Jurkat, Clone E6-1 (cell line): ENCODE results near the gene ATP5ME.

Source experiments
- DNase-seq: peaks from one replicate; pipeline ENCODE4 v3.0.0-alpha.2; 2011; ENCODE audit warnings: low read depth, low spot score
- H3K4me3 ChIP-seq: 2 replicates; pipeline ENCODE4 v1.5.1; 2011; ENCODE audit warnings: mild to moderate bottlenecking, low read length, control low read depth, moderate library complexity

Gene ATP5ME

DNA sequence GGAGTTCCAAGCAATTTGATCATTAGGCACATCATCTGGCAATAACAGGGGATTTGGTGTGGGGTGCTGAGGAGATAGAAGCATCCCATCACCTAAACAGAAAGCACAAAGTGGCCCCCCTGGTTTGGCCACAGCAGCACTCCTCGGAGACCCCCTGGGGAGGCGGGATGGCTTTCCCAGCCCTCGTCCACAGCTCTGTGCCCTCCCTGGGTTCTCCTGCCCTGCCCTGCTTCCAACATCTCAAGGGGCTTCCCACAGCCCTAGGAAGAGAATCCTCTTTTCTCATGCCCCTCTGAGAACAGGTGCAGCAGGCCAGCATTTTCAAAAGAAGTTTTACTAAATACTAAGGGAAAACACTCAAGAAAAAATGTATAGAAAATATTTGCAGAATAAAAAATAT lies 12.8 kb downstream of the ATP5ME start:
- H3K4me3 ChIP-seq, result no peak overlapping the region
- no peak for DNase-seq

DNA sequence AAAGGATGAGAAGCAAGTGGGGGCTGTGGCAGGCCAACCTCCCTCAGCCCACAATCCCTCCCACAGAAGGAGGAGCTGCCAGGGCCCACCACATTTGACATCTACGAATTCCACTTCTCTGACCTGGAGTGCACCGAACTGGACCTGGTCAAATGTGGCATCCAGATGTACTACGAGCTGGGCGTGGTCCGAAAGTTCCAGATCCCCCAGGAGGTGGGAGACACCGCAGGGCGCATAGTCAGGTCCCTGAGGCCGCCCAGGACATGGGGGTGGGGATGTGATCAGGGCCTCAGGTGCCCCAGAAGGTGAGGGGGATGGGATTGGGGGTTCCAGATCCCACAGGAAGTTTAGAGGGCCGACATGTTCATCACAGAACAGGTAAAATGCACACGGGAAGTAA lies 13.7 kb downstream of the ATP5ME start:
- H3K4me3 ChIP-seq, result no peak overlapping the region
- no peak for DNase-seq

DNA sequence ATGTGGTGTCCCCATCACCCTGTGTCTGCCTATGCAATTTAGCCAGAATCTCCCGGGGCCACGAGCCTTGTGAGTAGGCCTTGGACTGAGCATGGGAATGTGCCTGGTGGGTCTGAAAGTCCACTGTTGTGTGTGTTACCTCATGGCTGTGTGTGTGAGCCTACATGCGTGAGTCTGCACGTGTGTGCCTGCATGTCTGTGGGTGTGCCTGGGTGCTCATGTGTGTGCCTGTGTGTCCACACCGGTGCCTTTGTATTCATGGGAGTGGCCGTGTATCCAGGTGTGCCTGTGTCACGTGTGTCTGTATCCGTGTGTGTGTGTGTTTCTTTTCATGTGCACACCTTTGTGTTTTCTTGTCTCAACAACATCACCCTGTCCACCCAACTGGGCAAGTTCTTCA lies 14.2 kb downstream of the ATP5ME start:
- DNase-seq, result no peak
- no peak overlapping the region for H3K4me3 ChIP-seq

DNA sequence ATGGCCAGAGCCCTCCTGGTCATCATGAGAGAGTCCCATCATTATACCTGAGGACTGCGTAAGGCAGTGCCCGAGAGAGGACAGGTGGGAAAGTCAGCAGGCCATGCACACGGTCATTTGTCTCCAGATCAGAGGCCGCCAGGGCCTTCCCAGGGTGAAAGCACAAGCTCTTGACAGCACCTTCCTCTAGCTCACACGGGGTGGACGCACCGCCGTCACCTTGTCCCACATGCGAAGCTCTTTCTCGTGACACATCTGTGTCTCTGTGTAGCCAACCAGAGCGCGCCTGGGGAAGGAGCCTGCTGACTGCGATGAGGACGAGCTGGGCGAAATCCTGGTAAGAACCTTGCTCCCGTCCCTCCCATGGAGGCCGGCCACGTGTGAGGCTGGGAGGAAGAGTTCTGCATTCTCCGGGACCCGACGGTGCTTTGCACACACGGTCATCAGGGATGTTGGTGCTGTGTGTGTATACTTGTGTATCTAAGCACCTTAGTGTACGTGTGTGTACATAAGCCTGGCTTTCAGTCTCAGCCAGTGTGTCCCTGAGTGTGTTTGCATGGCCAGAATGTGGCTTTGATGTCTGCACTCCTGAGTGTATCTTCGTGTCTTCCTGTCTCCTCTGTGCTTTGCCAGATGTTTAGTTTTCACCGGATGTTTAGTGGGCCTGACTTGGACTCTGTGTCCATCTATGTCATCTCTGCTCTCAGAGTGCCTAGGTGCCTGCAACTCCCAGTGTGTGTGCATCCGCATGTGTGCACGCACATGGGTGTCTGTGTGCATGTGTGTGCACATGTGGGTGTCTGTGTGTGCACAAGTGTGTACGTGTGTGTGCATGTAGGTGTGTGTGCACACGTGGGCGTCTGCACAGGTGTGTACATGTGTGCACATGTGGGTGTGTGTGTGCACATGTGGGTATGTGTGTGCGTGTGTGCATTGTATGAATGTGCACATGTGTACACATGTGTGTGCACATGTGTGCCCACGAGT lies 15.1 kb downstream of the ATP5ME start:
- no peak for DNase-seq
- H3K4me3 ChIP-seq, result no peak overlapping the region

DNA sequence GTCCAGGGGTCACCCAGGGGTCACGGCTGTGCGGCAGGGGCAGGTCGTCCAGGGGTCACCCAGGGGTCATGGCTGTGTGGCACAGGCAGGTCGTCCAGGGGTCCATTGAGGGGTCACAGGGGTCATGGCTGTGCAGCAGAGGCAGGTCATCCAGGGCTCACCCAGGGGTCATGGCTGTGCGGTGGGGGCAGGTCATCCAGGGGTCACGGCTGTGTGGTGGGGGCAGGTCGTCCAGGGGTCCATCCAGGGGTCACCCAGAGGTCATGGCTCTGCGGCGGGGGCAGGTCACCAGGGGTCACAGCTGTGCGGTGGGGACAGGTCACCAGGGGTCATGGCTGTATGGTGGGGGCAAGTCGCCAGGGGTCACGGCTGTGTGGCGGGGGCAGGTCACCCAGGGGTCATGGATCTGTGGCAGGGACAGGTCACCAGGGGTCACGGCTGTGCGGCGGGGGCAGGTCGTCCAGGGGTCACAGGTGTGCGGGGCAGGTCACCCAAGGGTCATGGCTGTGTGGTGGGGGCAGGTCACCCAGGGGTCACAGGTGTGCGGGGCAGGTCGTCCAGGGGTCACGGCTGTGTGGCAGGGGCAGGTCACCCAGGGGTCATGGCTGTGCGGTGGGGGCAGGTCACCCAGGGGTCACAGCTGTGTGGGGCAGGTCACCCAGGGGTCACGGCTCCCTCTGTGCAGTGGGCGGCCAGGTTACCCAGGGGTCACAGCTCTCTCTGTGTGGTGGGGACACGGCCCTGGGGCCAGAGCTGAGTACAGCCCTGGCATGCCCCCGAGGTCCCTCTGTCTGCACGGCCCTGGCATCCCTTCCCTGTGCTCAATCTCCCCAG lies 16.0 kb downstream of the ATP5ME start:
- no peak for DNase-seq

DNA sequence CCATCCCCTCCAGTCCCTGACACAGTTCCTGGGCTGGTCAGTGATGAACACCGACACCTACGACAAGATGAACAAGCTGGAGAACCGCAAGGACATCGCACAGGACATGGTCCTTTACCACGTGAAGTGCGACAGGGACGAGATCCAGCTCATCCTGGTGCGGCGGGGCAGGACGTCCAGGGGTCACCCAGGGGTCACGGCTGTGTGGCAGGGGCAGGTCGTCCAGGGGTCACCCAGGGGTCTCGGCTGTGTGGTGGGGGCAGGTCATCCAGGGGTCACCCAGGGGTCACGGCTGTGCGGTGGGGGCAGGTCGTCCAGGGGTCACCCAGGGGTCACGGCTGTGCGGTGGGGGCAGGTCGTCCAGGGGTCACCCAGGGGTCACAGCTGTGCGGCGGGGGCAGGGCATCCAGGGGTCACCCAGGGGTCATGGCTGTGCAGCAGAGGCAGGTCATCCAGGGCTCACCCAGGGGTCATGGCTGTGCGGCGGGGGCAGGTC lies 16.7 kb downstream of the ATP5ME start:
- no peak for DNase-seq
- no peak overlapping the region for H3K4me3 ChIP-seq

More for the DNA sequence above, 16.0 kb downstream of the ATP5ME start:
- no peak overlapping the region for H3K4me3 ChIP-seq

DNA sequence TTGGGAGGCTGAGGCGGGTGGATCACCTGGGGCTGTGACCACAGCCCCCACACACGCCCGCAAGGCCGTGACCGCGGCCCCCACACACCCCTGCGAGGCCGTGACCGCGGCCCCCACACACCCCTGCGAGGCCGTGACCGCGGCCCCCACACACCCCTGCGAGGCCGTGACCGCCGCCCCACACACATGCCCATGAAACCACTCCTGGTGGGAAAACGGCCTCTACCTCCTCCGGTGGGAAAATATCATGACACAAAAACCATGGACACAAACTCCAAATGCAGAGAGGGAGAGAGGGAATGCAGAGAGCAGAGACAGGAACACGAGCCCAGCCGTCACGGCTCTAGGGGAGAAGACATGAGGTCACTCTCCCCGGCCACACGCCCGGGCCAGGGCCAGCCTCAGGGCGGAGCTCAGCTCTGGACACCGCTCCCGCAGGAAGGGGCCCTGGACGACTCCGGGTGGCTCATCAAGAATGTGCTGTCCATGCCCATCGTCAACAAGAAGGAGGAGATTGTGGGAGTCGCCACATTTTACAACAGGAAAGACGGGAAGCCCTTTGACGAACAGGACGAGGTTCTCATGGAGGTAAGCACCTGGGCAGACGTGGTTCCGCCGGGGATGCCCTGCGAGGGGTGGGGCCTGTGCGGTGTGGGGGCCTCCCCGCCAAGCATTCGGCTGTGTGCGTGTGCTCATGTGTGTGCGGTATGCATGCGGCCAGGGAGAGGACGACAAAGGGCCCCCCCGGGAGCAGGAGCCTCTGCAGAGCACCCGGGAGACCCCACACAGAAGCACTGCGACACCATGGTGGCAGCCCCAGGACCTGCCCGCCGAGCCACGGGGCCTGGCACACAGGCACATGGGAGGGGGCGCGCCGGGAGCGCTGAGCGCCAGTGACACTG lies 17.4 kb downstream of the ATP5ME start:
- H3K4me3 ChIP-seq, result no peak overlapping the region
- no peak for DNase-seq

DNA sequence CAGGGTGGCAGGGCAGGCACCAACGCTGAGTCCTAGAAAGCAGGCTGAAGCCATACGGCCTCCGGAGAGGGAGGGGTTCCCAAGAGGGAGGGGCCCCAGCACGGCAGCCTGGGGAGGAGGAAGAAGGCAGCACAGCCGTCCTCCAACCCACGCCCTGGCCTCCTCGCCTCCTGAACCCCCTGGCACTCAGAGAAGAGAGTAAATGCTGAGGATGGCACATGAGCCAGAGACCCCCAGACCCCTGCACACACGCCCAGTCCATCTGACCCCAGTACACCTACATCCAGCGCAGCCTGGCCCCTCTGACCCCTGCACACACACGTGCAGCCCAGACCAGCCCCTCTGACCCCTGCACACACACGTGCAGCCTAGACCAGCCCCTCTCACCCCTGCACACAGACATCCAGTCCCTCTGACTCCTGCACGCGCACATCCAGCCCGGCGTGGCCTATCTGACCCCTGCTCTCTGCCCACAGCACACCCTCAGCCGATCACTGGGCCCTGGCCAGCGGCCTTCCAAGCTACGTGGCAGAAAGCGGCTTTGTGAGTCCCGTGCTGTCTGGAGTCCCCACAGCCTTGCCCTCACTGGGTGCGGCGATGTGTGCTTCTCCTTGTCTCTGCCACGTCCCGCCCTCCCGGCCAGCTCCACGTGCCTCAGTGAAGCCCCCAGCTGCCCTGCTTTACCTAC lies 18.5 kb downstream of the ATP5ME start:
- H3K4me3 ChIP-seq, result no peak overlapping the region
- DNase-seq, result no peak

DNA sequence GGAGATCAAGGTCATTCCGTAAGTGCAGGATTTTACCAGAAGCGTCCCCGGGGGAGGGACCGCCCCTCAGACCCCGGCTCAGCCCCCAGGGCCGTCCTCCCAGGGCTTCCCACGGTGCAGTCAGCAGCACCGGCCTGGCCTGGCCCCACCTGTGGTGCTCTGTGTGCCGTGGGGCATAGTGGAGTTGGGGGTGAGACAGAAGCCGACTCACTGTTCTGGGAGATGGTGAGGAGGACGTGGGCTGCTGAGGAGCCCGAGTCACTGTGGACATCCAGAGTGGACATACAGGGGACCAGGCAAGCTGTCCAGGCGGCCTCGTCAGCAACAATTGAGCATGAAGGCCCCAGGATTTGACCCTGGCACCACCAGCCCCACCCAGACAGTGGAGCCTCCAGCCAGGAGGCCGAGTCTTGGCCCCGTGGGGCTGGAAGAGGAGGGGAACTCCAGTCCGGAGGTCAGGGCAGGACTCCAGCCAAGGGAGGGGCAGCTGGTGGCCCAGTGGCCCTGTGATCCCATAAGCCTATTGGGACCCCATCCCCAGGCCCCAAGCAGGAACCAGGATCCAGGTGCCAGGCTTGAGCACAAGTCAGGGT lies 19.1 kb downstream of the ATP5ME start:
- no peak for DNase-seq
- H3K4me3 ChIP-seq, result no peak overlapping the region

DNA sequence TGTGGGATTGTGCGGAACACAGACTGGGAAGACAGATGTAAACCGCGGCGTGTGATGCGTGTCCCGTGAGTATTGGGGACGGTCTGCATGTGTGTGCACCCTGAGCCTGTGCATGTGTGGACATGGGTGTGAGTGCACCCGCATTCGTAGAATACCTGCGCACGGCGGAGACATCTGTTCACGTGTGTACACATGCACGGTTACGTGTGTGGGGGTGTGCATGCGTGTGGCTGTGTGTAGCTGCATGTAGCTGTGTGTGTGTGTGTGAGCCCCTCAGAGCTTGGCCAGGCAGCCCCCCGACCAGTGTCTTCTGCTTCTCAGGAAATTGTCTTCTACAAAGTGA lies 19.6 kb downstream of the ATP5ME start:
- DNase-seq, result no peak
- no peak overlapping the region for H3K4me3 ChIP-seq

DNA sequence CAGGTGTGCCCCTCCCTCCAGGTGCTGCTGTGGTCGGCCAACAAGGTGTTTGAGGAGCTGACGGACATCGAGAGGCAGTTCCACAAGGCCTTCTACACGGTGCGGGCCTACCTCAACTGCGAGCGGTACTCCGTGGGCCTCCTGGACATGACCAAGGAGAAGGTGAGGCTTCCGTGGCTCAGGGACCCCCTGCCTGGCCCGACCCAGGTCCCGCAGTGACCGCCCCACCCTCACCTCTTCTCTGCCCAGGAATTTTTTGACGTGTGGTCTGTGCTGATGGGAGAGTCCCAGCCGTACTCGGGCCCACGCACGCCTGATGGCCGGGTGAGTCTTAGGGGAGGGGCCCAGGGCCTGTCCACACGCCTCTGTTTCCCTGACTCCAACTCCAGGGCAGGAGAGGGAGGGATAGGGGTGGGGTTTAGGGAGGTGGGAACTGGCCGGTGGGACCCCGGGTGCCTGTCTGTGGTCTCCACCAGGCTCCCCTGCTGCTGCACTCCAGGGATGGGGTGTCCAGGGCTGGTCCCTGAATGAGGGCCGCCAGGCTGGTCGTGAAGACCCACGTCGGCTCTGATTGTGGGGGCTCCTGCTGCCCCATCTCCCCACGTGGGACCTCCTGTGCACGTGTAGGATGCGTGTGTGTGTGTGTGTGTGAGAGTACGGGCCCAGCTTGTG lies 20.1 kb downstream of the ATP5ME start:
- DNase-seq, result no peak
- no peak overlapping the region for H3K4me3 ChIP-seq

DNA sequence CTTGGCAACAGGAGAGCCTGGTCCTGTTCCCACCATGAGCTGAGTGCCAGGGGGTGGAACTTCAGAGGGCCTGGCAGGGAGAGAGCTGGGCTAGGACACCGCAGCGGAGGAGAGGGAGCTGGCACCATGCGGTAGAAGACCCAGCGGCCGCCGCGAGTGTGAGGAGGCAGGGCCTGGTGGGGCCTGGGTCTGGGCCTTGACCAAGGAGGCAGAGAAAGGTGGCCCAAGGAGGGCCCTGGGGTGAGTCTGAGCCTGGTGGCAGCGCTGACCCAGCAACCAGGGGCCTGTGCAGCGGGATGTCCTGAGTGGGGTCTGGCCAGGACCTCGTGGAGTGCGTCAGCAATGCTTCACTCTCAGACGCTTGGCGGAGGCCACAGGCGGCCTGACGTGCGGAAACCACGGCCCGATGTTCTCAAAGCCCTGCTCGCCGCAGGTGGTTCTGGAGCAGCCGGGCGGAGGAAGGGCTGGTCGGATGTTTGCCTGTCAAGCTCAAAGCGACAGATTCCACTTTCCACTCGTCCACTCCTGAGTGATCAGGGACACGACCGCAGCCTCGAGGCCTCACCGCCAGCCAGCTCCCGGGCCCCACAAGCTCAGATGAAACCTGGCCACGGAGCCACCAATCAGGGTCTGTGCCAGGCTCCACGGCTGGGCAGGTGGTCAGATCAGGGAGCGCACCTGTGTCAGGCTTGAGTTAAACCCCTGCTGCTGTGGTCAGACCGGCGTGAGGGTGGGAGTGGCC lies 20.8 kb downstream of the ATP5ME start:
- DNase-seq, result no peak
- H3K4me3 ChIP-seq, result no peak overlapping the region

DNA sequence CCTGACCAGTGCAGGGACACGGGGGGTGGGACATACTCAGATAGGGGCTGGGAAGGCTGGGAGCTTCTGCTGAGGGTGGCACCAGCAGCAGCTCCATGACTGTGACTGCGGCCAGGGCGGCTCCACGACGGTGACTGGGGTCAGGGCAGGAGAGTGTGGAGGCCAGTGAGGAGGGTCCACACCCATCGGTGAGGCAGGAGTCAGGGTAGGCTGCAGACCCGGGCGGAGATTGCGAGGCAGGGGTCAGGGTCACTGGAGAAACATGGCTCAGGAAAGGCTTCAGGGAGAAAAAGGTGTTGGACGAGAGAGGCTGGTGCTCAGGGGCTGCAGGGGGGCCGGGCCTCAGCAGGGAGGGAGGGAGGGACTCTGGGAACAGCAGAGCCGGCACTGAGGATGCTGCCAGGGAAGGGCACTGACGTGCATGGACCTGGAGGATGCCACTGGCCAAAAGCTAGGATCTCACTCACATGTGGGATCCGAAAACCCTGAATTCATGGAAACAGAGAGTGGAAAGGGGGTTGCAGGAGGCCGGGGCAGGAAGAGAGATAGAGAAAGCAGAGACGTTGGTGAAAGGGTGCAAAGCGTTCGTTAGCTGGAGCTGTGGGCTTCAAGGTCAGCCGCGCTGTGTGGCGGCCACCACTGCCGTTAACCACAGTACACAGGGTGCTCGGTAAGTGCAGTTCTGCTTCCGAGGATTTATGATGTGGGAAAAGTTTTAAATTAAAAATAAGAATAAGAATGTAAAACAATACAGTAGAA lies 22.0 kb downstream of the ATP5ME start:
- no peak overlapping the region for H3K4me3 ChIP-seq
- no peak for DNase-seq

DNA sequence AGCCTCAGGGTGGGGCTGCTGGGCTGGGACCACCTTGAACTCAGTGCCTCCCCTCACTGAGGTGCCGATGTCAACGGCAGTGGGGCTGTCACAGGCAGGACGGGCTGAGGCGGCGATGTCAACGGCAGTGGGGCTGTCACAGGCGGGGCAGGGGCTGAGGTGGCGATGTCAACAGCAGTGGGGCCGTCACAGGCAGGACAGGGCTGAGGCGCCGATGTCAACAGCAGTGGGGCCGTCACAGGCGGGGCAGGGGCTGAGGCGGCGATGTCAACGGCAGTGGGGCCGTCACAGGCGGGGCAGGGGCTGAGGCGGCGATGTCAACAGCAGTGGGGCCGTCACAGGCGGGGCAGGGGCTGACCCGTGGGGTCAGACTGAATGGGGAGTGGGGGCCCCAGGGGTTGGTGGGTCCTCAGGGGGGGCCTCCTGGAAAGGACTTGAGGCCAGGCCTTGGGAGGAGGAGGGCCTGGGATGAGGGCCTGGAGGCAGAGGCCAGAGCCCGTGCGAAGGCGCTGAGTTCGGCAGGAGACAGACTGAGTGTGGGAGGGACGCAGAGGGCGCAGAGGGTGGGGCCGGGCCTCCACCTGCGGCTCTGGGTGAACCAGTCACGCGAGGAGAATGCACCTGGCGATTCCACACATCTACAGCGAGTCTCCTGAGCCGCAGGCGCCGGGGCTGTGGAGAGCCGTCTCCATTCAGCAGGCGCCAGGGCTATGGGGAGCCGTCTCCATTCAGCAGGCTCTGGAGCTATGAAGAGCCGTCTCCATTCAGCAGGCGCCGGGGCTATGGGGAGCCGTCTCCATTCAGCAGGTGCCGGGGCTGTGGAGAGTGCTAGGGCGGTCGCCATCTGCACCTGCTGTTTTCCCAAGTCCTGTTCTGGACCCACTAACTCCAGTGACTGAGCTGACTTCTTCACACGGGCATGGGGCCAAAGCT lies 22.9 kb downstream of the ATP5ME start:
- DNase-seq, result no peak
- no peak overlapping the region for H3K4me3 ChIP-seq

DNA sequence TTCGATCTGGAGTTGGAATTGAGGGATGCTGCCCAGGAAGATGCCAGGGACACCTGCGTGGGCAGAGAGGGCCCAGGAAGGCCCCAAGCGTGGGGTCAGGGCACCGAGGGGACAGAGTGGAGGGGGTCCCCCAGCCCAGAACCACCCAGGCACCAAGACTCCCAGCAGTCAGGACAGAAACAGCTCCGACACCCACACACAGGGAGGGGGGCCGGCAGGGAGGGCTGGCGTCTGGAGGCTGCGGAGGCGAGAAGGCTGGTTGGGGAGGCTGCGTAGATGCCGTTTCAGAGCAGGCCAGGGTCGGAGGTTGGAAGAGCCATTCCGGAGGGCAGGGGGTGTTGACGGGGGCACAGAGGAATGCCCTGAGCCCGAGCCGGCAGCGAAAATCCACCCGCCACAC lies 23.6 kb downstream of the ATP5ME start:
- DNase-seq, result no peak
- no peak overlapping the region for H3K4me3 ChIP-seq
